GM12878 (cell line): ENCODE data around the gene PGAP6. TPM values are rescaled to one million over a fixed set of nuclear protein-coding genes. Genes with fewer than 3 reads are reported as not detected.
A peak's percentile ranks its signal among the peaks of the same experiment; 100 is the strongest.

Experiments used
- ATAC-seq: fragments of 200-7000 bp; cut with Tn5 transposase; 3 replicates; pipeline ENCODE4 v1.9.1; 2020; ENCODE audit warnings: mild to moderate bottlenecking, moderate library complexity
- BruUV-seq: library from RNA; stranded (reverse); fragments of 400-500 nt; replicated peaks from 2 replicates; lab custom pipeline; 2021; lab: Mats Ljungman, UMichigan
- CTCF ChIA-PET: fragments of 300-600 bp; sonication (Branson Sonifier 250); formaldehyde crosslinking; extraction: SDS; loops from one replicate; lab custom pipeline; 2021; ENCODE audit warnings: inconsistent platforms; lab: Yijun Ruan, JAX
- POLR2A ChIA-PET: fragments of 350-600 bp; formaldehyde crosslinking; extraction: SDS; loops from one replicate; lab custom pipeline; 2021; ENCODE audit warnings: inconsistent platforms; lab: Charles Lee
- RAD21 ChIA-PET: fragments of 300-600 bp; sonication (Branson Sonifier 250); formaldehyde crosslinking; loops from one replicate; lab custom pipeline; 2023; ENCODE audit warnings: antibody characterized with exemption; ENCODE audit not compliant: unreplicated experiment; lab: Charles Lee
- SMC1A ChIA-PET: fragments of 300-600 bp; sonication (Branson Sonifier 250); formaldehyde crosslinking; loops from one replicate; lab custom pipeline; 2023; ENCODE audit not compliant: unreplicated experiment, uncharacterized antibody; lab: Charles Lee
- DNase-seq: peaks from one replicate; pipeline ENCODE4 v3.0.0-alpha.2; 2011; ENCODE audit warnings: low read depth, low spot score
- FAIRE-seq: peaks from 3 replicates; lab custom pipeline; 2011; peaks lifted over from hg19 to GRCh38; lab: Jason Lieb, UNC
- H2AFZ ChIP-seq: 2 replicates; pipeline ENCODE4 v1.6.0; 2011; ENCODE audit warnings: low read depth, low read length, control low read depth; ENCODE audit not compliant: control insufficient read depth
- H3K27ac ChIP-seq: 2 replicates; pipeline ENCODE4 v1.5.1; 2011; ENCODE audit warnings: control low read depth; ENCODE audit not compliant: control insufficient read depth, insufficient read depth
- H3K27me3 ChIP-seq, 2 experiments: replicated peaks in 1 of 2; 2 replicates each; pipeline versions ENCODE4 v1.6.0 to v1.6.1; 2011; ENCODE audit warnings: low read length in 1 of 2; ENCODE audit not compliant: control insufficient read depth in 2 of 2, insufficient read depth in 2 of 2
- H3K36me3 ChIP-seq, 2 experiments: 2 replicates each; pipeline ENCODE4 v1.5.1; 2011; ENCODE audit warnings: low read length in 1 of 2; ENCODE audit not compliant: control insufficient read depth in 2 of 2, insufficient read depth in 2 of 2
- H3K4me1 ChIP-seq: 2 replicates; pipeline ENCODE4 v1.6.1; 2011; ENCODE audit warnings: mild to moderate bottlenecking, low read length, moderate library complexity, mixed read lengths; ENCODE audit not compliant: control insufficient read depth, insufficient read depth
- H3K4me2 ChIP-seq: 2 replicates; pipeline ENCODE4 v1.6.0; 2011; ENCODE audit warnings: control low read depth; ENCODE audit not compliant: control insufficient read depth, insufficient read depth
- H3K4me3 ChIP-seq: fragments of 200-600 bp; sonication (generic); 2 replicates; pipeline ENCODE4 v1.5.1; 2016
- H3K79me2 ChIP-seq: 2 replicates; pipeline ENCODE4 v1.6.0; 2011; ENCODE audit warnings: low read length; ENCODE audit not compliant: control insufficient read depth, insufficient read depth
- H3K9ac ChIP-seq: 2 replicates; pipeline ENCODE4 v1.8.0; 2011; ENCODE audit warnings: low read length, control low read depth, mixed read lengths; ENCODE audit not compliant: control insufficient read depth, insufficient read depth
- H3K9me3 ChIP-seq: replicated peaks from 3 replicates; pipeline ENCODE4 v1.5.1; 2011; ENCODE audit warnings: mild to moderate bottlenecking, low read length; ENCODE audit not compliant: control insufficient read depth, insufficient read depth
- H4K20me1 ChIP-seq: 2 replicates; pipeline ENCODE4 v1.6.0; 2011; ENCODE audit not compliant: control insufficient read depth, insufficient read depth
- BHLHE40 ChIP-seq, 2 experiments: fragments of 450-650 bp in 1 of 2; IDR thresholded peaks; 2 replicates each; pipeline ENCODE4 v1.6.1; 2011 to 2017; ENCODE audit warnings: low read depth in 2 of 2, borderline replicate concordance in 1 of 2, improper control_type of control experiment in 1 of 2, low read length in 1 of 2, mild to moderate bottlenecking in 1 of 2
- FOXK2 ChIP-seq: fragments of 450-650 bp; IDR thresholded peaks from 2 replicates; pipeline ENCODE4 v1.6.1; 2017; ENCODE audit warnings: mild to moderate bottlenecking, moderate library complexity
- POLR2A ChIP-seq: IDR thresholded peaks from 2 replicates; pipeline ENCODE4 v1.6.1; 2011; ENCODE audit warnings: low read depth, mild to moderate bottlenecking, low read length
- WGBS: methylation state at CpG from one replicate; pipeline ENCODE4 v1.1.6; 2016; ENCODE audit warnings: low lambda C conversion rate; ENCODE audit not compliant: insufficient replicate concordance, insufficient coverage; ENCODE audit errors: missing lambda C conversion rate; 5-methylcytosine and 5-hydroxymethylcytosine counted together
- in situ Hi-C: fragments of 300-500 bp; cut with MboI; formaldehyde crosslinking; loops from 9 replicates; pipeline ENCODE4 v1.14.3; 2018; ENCODE audit warnings: mixed read lengths
- intact Hi-C: fragments of 100-400 bp; cut with micrococcal nuclease; formaldehyde crosslinking; loops from one replicate; pipeline ENCODE4 v1.14.2; 2022; ENCODE audit not compliant: unreplicated experiment
- polyA plus RNA-seq, 11 experiments: library from polyadenylated mRNA; depleted of rRNA in 4 of 11; unstranded in 6 of 11; stranded (reverse) in 5 of 11; fragments of >200 nt; fragmentation: Nextera tagmentation in 4 of 11; fragmentation: Illumina TruSeq in 1 of 11; extraction: Ambion mirVana in 4 of 11; extraction: Trizol in 1 of 11; gene quantifications; 1 replicate in 1 of 11; 2 replicates in 10 of 11; pipeline versions ENCODE4 v1.2.1 to v1.2.3, GENCODE V29; 2011 to 2016; ENCODE audit warnings: inconsistent platforms in 2 of 11, missing spikeins in 2 of 11, low read depth in 1 of 11
- total RNA-seq, 4 experiments: library from RNA; depleted of rRNA in 3 of 4; stranded (reverse); fragments of >200 nt in 3 of 4; fragmentation: Illumina TruSeq in 1 of 4; extraction: Trizol in 1 of 4; gene quantifications; 2 replicates each; pipeline versions ENCODE4 v1.2.1 to v1.2.3, GENCODE V29; 2013 to 2021

The PGAP6 gene
- total and polyA plus RNA-seq, 10 of the 15 experiments (the other 5 are each of a cell fraction or from before 2014, with no cell fraction given): 0.76 to 48.8 (median 18.4) TPM

DNA sequence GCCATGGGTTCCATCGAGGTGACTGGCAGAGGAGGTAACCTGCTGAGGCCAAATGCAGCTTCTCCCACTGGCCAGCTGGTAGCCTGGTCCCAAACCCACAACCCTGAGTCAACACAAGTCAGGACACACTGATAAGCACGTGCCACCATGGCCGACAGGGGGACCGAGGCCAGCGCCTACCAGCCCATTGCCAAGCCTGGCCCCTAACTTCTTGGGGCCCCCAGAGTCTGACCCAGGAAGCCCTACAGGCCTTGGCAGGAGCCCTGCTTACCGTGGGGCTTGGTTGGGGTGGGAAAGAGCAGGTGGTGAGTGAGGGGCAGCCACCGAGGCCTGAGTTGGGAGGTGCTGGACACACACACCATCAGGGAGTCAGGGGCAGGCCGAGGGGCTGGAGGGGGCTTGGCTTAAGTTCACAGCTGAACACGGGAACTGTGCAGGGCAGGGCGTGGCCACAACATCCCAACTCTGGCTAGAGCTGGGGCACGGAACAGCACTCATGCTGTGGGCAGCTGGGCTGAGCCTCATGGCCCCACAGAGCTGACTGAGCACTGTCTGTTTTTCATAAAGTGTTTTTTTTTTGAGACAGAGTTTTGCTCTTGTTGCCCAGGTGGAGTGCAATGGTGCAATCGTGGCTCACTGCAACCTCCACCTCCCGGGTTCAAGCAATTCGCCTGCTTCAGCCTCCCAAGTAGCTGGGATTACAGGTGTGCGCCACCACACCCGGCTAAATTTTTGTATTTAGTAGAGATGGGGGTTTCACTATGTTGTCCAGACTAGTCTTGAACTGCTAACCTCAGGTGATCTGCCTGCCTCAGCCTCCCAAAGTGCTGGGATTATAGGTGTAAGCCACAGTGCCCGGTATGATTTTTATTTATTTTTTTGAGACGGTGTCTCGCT lies 16.9 kb downstream of the PGAP6 start:
- DNase-seq (no peak), FAIRE-seq (no peak), ATAC-seq (no peak)
- Histone ChIP-seq H3K4me1 (peaks cover 3% of the 10 kb centered on the region; the same call in 1 of the 2 replicates), H2AFZ (no peak overlapping the region), H3K4me2 (no peak overlapping the region), H3K9ac (no peak overlapping the region), H3K79me2 (peaks cover 2% of the 10 kb centered on the region), H3K27ac (no peak overlapping the region), H3K4me3 (no peak overlapping the region), H3K9me3 (no peaks in the 10 kb centered on the region), H3K27me3 (no peaks in the 10 kb centered on the region), H3K36me3 (peaks cover 5 to 14% of the 10 kb centered on the region in 2 experiments; a peak in 3 of 4 replicates), H4K20me1 (no peaks in the 10 kb centered on the region)
- ChIA-PET RAD21 (no interaction called here), POLR2A (interaction anchor here (0.6 kb wide), 1 partner anchor 131 kb away, joined by 5 read pairs; no protein-coding TSS in a partner anchor), SMC1A (no interaction called here), CTCF (interaction anchor here (0.7 to 2.5 kb wide), 3 partner anchors 258 to 299 kb away, joined by 3 to 5 read pairs (median 3); no protein-coding TSS in a partner anchor)
- in situ Hi-C loops (loop anchor here (5.0 kb wide), 1 partner anchor 258 kb away; no protein-coding TSS in a partner anchor), intact Hi-C loops (no loop called here)
- BruUV-seq: no TSS peak
- TF ChIP-seq FOXK2: no peak
- 0 out of 2 replicates have a peak, but pooled peaks have one; percentile 15 for TF ChIP-seq POLR2A
- TF ChIP-seq BHLHE40 (IDR thresholded peaks at IDR 0.05; ENCODE audit: borderline replicate concordance in 1 of 2, low read depth in 2 of 2, low read length in 1 of 2): peak in 1 of 2 experiments; percentile 37; a peak in 1 of 4 replicates
- 70% methylated on average over 19 of the region's 19 CpGs for WGBS
